Measurements from ENCODE around the gene TPPP3.

DNA sequence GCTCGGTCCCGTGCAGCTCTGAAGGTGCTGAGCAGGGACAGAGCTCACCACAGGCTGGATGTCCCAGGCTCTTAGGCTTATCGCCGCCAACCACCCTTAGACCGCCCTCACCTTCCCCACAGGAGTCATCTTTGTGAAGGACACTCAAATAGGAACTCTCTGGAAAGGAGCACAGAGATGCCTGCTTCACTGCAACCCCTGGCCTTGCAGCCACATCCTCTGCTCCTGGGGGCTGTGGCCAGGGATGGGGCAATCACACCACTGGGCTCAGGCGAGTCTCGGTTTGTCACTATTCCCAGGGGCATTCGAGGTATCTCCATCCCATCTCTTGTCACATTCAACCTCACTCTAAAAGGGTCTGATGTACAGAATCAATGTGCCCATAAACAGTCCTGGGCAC, 12.0 kb upstream of the TPPP3 start:
- no peak for TF ChIP-seq POLR2AphosphoS5 (IDR thresholded peaks at IDR 0.05; ENCODE audit: low read depth, low read length)
- TF ChIP-seq, protein P1, sequence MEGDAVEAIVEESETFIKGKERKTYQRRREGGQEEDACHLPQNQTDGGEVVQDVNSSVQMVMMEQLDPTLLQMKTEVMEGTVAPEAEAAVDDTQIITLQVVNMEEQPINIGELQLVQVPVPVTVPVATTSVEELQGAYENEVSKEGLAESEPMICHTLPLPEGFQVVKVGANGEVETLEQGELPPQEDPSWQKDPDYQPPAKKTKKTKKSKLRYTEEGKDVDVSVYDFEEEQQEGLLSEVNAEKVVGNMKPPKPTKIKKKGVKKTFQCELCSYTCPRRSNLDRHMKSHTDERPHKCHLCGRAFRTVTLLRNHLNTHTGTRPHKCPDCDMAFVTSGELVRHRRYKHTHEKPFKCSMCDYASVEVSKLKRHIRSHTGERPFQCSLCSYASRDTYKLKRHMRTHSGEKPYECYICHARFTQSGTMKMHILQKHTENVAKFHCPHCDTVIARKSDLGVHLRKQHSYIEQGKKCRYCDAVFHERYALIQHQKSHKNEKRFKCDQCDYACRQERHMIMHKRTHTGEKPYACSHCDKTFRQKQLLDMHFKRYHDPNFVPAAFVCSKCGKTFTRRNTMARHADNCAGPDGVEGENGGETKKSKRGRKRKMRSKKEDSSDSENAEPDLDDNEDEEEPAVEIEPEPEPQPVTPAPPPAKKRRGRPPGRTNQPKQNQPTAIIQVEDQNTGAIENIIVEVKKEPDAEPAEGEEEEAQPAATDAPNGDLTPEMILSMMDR (IDR thresholded peaks at IDR 0.05) = no peak
- TF ChIP-seq TCF7L2 (IDR thresholded peaks at IDR 0.05; ENCODE audit: low read depth, low read length) = no peak
- no peak for TF ChIP-seq SIN3A (IDR thresholded peaks at IDR 0.05; ENCODE audit: borderline replicate concordance, insufficient read depth, low read depth, low read length)
- TF ChIP-seq, protein P2, sequence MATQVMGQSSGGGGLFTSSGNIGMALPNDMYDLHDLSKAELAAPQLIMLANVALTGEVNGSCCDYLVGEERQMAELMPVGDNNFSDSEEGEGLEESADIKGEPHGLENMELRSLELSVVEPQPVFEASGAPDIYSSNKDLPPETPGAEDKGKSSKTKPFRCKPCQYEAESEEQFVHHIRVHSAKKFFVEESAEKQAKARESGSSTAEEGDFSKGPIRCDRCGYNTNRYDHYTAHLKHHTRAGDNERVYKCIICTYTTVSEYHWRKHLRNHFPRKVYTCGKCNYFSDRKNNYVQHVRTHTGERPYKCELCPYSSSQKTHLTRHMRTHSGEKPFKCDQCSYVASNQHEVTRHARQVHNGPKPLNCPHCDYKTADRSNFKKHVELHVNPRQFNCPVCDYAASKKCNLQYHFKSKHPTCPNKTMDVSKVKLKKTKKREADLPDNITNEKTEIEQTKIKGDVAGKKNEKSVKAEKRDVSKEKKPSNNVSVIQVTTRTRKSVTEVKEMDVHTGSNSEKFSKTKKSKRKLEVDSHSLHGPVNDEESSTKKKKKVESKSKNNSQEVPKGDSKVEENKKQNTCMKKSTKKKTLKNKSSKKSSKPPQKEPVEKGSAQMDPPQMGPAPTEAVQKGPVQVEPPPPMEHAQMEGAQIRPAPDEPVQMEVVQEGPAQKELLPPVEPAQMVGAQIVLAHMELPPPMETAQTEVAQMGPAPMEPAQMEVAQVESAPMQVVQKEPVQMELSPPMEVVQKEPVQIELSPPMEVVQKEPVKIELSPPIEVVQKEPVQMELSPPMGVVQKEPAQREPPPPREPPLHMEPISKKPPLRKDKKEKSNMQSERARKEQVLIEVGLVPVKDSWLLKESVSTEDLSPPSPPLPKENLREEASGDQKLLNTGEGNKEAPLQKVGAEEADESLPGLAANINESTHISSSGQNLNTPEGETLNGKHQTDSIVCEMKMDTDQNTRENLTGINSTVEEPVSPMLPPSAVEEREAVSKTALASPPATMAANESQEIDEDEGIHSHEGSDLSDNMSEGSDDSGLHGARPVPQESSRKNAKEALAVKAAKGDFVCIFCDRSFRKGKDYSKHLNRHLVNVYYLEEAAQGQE (IDR thresholded peaks at IDR 0.05; ENCODE audit: insufficient read depth in 1 of 2, low read depth in 2 of 2, low read length in 1 of 2) = no peak
